Osteoblast (primary cell): ENCODE results near the gene CCDC81. TPM values are rescaled to one million over a fixed set of nuclear protein-coding genes. Genes with fewer than 3 reads are reported as not detected.
"Not testable (repeated sequence)": the region's sequence is repeated elsewhere in the genome, so short reads cannot be mapped to it uniquely, and the experiment has no call there.

Experiments
- DNase-seq: peaks from one replicate; pipeline ENCODE4 v3.0.0; 2011; ENCODE audit warnings: low spot score, mixed read lengths; ENCODE audit not compliant: insufficient read length; ENCODE audit errors: missing footprints
- H2AFZ ChIP-seq: 2 replicates; pipeline ENCODE4 v1.6.0; 2011; ENCODE audit warnings: mild to moderate bottlenecking, low read length
- H3K27ac ChIP-seq: 2 replicates; pipeline ENCODE4 v1.5.1; 2011; ENCODE audit warnings: mild to moderate bottlenecking, low read depth, low read length, moderate library complexity
- H3K27me3 ChIP-seq: 2 replicates; pipeline ENCODE4 v1.6.0; 2012; ENCODE audit warnings: mild to moderate bottlenecking, control low read depth, inconsistent platforms, low read length, moderate library complexity; ENCODE audit not compliant: insufficient read depth
- H3K36me3 ChIP-seq: 2 replicates; pipeline ENCODE4 v1.5.1; 2011; ENCODE audit warnings: mild to moderate bottlenecking, low read length, control low read depth, moderate library complexity; ENCODE audit not compliant: insufficient read depth
- H3K4me1 ChIP-seq: 2 replicates; pipeline ENCODE4 v1.5.1; 2011; ENCODE audit warnings: mild to moderate bottlenecking, low read length, control low read depth, moderate library complexity; ENCODE audit not compliant: insufficient read depth
- H3K4me2 ChIP-seq: 2 replicates; pipeline ENCODE4 v1.6.0; 2011; ENCODE audit warnings: mild to moderate bottlenecking, low read length; ENCODE audit not compliant: insufficient read depth
- H3K4me3 ChIP-seq: fragments of 200-600 bp; sonication (generic); 3 replicates; pipeline ENCODE4 v1.5.1; 2012; ENCODE audit warnings: mild to moderate bottlenecking, low read length, inconsistent platforms; ENCODE audit not compliant: insufficient read depth
- H3K79me2 ChIP-seq: 2 replicates; pipeline ENCODE4 v1.6.0; 2012; ENCODE audit warnings: mild to moderate bottlenecking, low read length, control low read depth, inconsistent platforms; ENCODE audit not compliant: insufficient read depth
- H3K9me3 ChIP-seq: 2 replicates; pipeline ENCODE4 v1.5.1; 2011; ENCODE audit warnings: low read depth, low read length, control low read depth
- H4K20me1 ChIP-seq: 2 replicates; pipeline ENCODE4 v1.6.0; 2012; ENCODE audit warnings: mild to moderate bottlenecking, low read length, control low read depth; ENCODE audit not compliant: insufficient read depth
- total RNA-seq: library from RNA; depleted of rRNA; stranded (reverse); fragments of >200 nt; gene quantifications from 2 replicates; pipeline ENCODE4 v1.2.3, GENCODE V29; 2012
- TF ChIP-seq, protein P1 (sequence below): IDR thresholded peaks from 2 replicates; pipeline ENCODE4 v1.5.1; 2011; ENCODE audit warnings: mild to moderate bottlenecking, low read depth, low read length, moderate library complexity; ENCODE audit errors: extremely low read depth

The CCDC81 gene
- total RNA-seq, 1 donor = 0.36 TPM

DNA sequence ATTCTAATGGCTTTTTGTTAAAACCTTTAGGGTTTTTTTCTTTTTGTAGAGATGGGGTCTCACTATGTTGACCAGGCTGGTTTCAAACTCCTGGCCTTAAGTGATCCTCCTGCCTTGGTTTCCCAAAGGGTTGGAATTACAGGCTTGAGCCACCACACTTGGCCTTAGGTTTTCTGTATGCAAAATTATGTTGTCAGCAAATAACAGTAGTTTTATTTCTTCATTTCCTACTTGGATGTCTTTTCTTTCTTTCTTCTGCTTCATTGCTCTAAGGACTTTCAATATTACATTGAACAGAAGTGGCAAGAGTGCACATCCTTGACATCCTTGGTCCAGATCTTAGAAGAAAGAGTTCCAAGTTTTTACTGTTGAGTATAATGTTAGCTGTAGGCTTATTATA lies 52.8 kb downstream of the CCDC81 start:
- Histone ChIP-seq H3K4me3 (no peak overlapping the region), H3K27ac (no peak overlapping the region), H2AFZ (no peak overlapping the region), H3K79me2 (no peaks in the 10 kb centered on the region), H3K27me3 (no peaks in the 10 kb centered on the region), H3K4me1 (no peaks in the 10 kb centered on the region), H3K4me2 (no peak overlapping the region), H3K9me3 (no peaks in the 10 kb centered on the region), H3K36me3 (no peaks in the 10 kb centered on the region), H4K20me1 (no peaks in the 10 kb centered on the region)
- TF ChIP-seq, protein P1, sequence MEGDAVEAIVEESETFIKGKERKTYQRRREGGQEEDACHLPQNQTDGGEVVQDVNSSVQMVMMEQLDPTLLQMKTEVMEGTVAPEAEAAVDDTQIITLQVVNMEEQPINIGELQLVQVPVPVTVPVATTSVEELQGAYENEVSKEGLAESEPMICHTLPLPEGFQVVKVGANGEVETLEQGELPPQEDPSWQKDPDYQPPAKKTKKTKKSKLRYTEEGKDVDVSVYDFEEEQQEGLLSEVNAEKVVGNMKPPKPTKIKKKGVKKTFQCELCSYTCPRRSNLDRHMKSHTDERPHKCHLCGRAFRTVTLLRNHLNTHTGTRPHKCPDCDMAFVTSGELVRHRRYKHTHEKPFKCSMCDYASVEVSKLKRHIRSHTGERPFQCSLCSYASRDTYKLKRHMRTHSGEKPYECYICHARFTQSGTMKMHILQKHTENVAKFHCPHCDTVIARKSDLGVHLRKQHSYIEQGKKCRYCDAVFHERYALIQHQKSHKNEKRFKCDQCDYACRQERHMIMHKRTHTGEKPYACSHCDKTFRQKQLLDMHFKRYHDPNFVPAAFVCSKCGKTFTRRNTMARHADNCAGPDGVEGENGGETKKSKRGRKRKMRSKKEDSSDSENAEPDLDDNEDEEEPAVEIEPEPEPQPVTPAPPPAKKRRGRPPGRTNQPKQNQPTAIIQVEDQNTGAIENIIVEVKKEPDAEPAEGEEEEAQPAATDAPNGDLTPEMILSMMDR = no peak
- no peak for DNase-seq

DNA sequence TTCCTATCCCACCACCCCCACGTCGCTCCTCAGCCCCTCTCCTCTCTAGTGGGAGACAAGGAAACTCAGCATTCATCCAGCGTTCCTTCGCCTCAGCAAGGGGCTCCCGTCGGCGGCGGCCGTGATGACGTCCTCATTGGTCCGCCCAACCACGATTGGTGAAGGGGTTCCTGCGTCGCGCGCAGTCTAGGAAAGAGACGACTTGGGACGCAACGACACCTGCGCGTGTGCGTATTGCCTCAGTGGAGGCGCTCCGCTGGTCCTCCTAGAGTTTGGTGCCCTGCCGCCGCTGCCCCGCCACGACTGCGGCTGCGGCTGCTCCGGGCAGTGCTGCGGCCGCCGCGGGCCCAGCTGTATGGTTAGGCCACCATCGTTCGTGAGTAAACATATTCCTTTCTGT lies 56.6 kb downstream of the CCDC81 start:
- Histone ChIP-seq H3K36me3 (no peaks in the 10 kb centered on the region), H3K9me3 (no peaks in the 10 kb centered on the region), H4K20me1 (no peaks in the 10 kb centered on the region), H3K27ac (no peak overlapping the region), H3K4me2 (no peak overlapping the region), H2AFZ (no peak overlapping the region), H3K79me2 (no peaks in the 10 kb centered on the region), H3K4me3 (no peak overlapping the region), H3K4me1 (no peaks in the 10 kb centered on the region), H3K27me3 (no peaks in the 10 kb centered on the region)
- DNase-seq = no peak
- TF ChIP-seq, protein P1 = no peak

DNA sequence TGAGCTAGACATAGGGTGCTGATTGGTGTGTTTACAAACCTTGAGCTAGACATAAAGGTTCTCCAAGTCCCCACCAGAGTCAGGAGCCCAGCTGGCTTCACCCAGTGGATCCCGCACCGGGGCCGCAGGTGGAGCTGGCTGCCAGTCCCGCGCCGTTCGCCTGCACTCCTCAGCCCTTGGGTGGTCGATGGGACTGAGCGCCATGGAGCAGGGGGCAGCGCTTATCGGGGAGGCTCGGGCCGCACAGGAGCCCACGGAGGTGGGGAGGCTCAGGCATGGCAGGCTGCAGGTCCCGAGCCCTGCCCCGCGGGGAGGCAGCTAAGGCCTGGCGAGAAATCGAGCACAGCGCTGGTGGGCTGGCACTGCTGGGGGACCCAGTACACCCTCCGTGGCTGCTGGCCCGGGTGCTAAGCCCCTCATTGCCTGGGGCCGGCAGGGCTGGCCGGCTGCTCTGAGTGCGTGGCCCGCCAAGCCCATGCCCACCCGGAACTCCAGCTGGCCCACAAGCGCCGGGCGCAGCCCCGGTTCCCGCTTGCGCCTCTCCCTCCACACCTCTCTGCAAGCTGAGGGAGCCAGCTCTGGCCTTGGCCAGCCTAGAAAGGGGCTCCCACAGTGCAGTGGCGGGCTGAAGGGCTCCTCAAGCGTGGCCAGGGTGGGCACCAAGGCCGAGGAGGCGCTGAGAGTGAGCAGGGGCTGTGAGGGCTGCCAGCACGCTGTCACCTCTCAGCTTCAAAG lies 58.8 kb downstream of the CCDC81 start:
- H3K9me3 ChIP-seq, H3K79me2 ChIP-seq, H3K4me3 ChIP-seq, H3K4me1 ChIP-seq, H3K4me2 ChIP-seq, H3K36me3 ChIP-seq, H4K20me1 ChIP-seq, DNase-seq, H3K27ac ChIP-seq, H3K27me3 ChIP-seq, H2AFZ ChIP-seq: not testable (repeated sequence)

DNA sequence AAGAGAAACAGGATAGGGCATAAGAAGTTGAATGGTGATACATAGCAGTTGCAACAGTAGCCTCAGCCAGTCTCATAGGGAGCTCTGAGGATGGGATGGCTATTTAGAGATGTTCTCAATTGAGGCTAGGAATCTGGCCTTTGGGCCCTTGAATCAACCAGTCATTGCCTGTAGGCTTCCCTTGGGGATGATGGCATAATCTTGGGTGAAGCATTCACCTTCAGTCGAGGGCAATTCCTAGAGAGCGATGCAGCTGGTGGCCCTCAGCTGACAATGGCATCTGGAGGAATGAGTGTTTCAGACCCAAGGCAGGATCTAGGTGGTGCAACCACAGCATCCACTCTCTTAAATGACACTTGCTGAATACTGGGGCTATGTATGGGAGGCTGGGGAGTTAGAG lies 61.0 kb downstream of the CCDC81 start:
- H3K79me2 ChIP-seq = no peaks in the 10 kb centered on the region
- H3K9me3 ChIP-seq = no peaks in the 10 kb centered on the region
- H3K36me3 ChIP-seq = no peaks in the 10 kb centered on the region
- H3K4me1 ChIP-seq = peaks cover 15% of the 10 kb centered on the region
- no peak overlapping the region for H3K4me3 ChIP-seq
- H2AFZ ChIP-seq = no peak overlapping the region
- no peaks in the 10 kb centered on the region for H3K27me3 ChIP-seq
- H3K4me2 ChIP-seq = no peak overlapping the region
- H3K27ac ChIP-seq = no peak overlapping the region
- H4K20me1 ChIP-seq = no peaks in the 10 kb centered on the region
- TF ChIP-seq, protein P1 = no peak
- no peak for DNase-seq
